ENCODE results near the gene PTPRK. TPM values are rescaled to one million over a fixed set of nuclear protein-coding genes. Genes with fewer than 3 reads are reported as not detected.

The PTPRK gene
- total and polyA plus RNA-seq, 2 of the 13 experiments (the other 11 are each of a cell fraction or from before 2014, with no cell fraction given): 43.6 to 98.3 TPM

GRCh38 chr6:128505603-128506002, 14.8 kb downstream of the PTPRK start (continued):
- 0 out of 2 replicates have a peak, but pooled peaks have one; percentile 64 for TF ChIP-seq ZNF549 (CRISPR knock-in tag; IDR thresholded peaks at IDR 0.05)
- no peak for TF ChIP-seq ZNF18 (CRISPR knock-in tag; IDR thresholded peaks at IDR 0.05; ENCODE audit: insufficient replicate concordance)
- no peak for TF ChIP-seq ELF1 (CRISPR knock-in tag; IDR thresholded peaks at IDR 0.05)
- no peak for TF ChIP-seq ZNF367 (CRISPR knock-in tag; IDR thresholded peaks at IDR 0.05; ENCODE audit: borderline replicate concordance)
- 0 out of 2 replicates have a peak, but pooled peaks have one; percentile 39 for TF ChIP-seq ZNF337 (CRISPR knock-in tag; IDR thresholded peaks at IDR 0.05; ENCODE audit: borderline replicate concordance, low read depth)
- no peak for TF ChIP-seq MLLT10 (CRISPR knock-in tag; IDR thresholded peaks at IDR 0.05)
- no peak for TF ChIP-seq BRCA1 (CRISPR knock-in tag; IDR thresholded peaks at IDR 0.05)
- no peak for TF ChIP-seq ZZZ3 (CRISPR knock-in tag; IDR thresholded peaks at IDR 0.05; ENCODE audit: borderline replicate concordance)
- TF ChIP-seq, protein P1, sequence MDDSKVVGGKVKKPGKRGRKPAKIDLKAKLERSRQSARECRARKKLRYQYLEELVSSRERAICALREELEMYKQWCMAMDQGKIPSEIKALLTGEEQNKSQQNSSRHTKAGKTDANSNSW (CRISPR knock-in tag; IDR thresholded peaks at IDR 0.05; ENCODE audit: borderline replicate concordance): no peak
- TF ChIP-seq HOXA3 (CRISPR knock-in tag; IDR thresholded peaks at IDR 0.05): no peak
- no peak for TF ChIP-seq MAFF (IDR thresholded peaks at IDR 0.05; ENCODE audit: low read depth, low read length)
- TF ChIP-seq RERE (CRISPR knock-in tag; IDR thresholded peaks at IDR 0.05; ENCODE audit: low read depth): peak; percentile 54; the same call in 1 of the 2 replicates
- TF ChIP-seq ZNF225 (CRISPR knock-in tag; IDR thresholded peaks at IDR 0.05): no peak
- TF ChIP-seq ZFP36L1 (CRISPR knock-in tag; IDR thresholded peaks at IDR 0.05): no peak
- peak in 1 of 2 experiments; percentile 56; a peak in 1 of 4 replicates for TF ChIP-seq MAFK (conservative IDR thresholded peaks at IDR 0.05 in 1 of 2, IDR thresholded peaks at IDR 0.05 in 1 of 2; ENCODE audit: low read length in 2 of 2)
- TF ChIP-seq KMT2B (CRISPR knock-in tag; IDR thresholded peaks at IDR 0.05): peak; percentile 52; the same call in 1 of the 2 replicates
- TF ChIP-seq HOXA5 (CRISPR knock-in tag; IDR thresholded peaks at IDR 0.05): no peak
- TF ChIP-seq KLF12 (CRISPR knock-in tag; IDR thresholded peaks at IDR 0.05; ENCODE audit: borderline replicate concordance): no peak
- no peak for TF ChIP-seq ATAD3A (CRISPR knock-in tag; IDR thresholded peaks at IDR 0.05)
- TF ChIP-seq SALL1 (CRISPR knock-in tag; IDR thresholded peaks at IDR 0.05): no peak; the same call in 1 of the 2 replicates
- TF ChIP-seq ZNF772 (CRISPR knock-in tag; IDR thresholded peaks at IDR 0.05): 0 out of 2 replicates have a peak, but pooled peaks have one; percentile 43
- TF ChIP-seq STAG1 (CRISPR knock-in tag; IDR thresholded peaks at IDR 0.05): peak; percentile 7
- TF ChIP-seq SALL2 (CRISPR knock-in tag; IDR thresholded peaks at IDR 0.05): no peak
- no peak for TF ChIP-seq ZBTB42 (CRISPR knock-in tag; IDR thresholded peaks at IDR 0.05)
- TF ChIP-seq, protein P2, sequence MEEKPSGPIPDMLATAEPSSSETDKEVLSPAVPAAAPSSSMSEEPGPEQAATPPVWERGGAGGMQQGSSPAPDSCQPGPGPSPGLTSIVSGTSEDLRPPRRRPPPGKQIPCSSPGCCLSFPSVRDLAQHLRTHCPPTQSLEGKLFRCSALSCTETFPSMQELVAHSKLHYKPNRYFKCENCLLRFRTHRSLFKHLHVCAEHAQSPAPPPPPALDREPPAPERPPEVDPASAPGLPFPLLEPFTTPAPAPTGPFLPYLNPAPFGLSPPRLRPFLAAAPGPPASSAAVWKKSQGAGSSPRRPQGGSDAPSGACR (CRISPR knock-in tag; IDR thresholded peaks at IDR 0.05): no peak

All from HepG2 (cell line).